Activated CD4-positive, alpha-beta T cell treated with anti-CD3 and anti-CD28 coated beads, Interleukin-2, amount 50 U/mL, for 1 hour (primary cell): ENCODE measurements around the gene PKIG.
"Not testable (repeated sequence)": the region's sequence is repeated elsewhere in the genome, so short reads cannot be mapped to it uniquely, and the experiment has no call there.

Experiments used
- DNase-seq: peaks from one replicate; pipeline ENCODE4 v3.0.0-alpha.2; 2020

PKIG gene

GRCh38 chr20:44572551-44573500, 9.6 kb upstream of the PKIG start:
- no peak for DNase-seq

GRCh38 chr20:44573501-44573869, 8.9 kb upstream of the PKIG start:
- no peak for DNase-seq

GRCh38 chr20:44574372-44574771, 8.0 kb upstream of the PKIG start:
- DNase-seq, result no peak

- no peak for DNase-seq
Observed at GRCh38 chr20:44576297-44576696, 6.1 kb upstream of the PKIG start.

GRCh38 chr20:44579313-44580081, 2.9 kb upstream of the PKIG start:
- no peak for DNase-seq

GRCh38 chr20:44580581-44581268, 1.7 kb upstream of the PKIG start:
- DNase-seq, result no peak

GRCh38 chr20:44581515-44581914, 864 bp upstream of the PKIG start:
- DNase-seq, result no peak

- DNase-seq, result no peak
Observed at GRCh38 chr20:44583157-44583556, 778 bp downstream of the PKIG start.

GRCh38 chr20:44584162-44584561, 1.8 kb downstream of the PKIG start:
- DNase-seq, result no peak

GRCh38 chr20:44585057-44585963, 2.9 kb downstream of the PKIG start:
- no peak for DNase-seq

GRCh38 chr20:44586289-44586911, 4.0 kb downstream of the PKIG start:
- no peak for DNase-seq

- DNase-seq, result no peak
Observed at GRCh38 chr20:44587035-44587980, 4.9 kb downstream of the PKIG start.

- DNase-seq, result not testable (repeated sequence)
Observed at GRCh38 chr20:44588321-44588720, 5.9 kb downstream of the PKIG start.

- no peak for DNase-seq
Observed at GRCh38 chr20:44589537-44589936, 7.2 kb downstream of the PKIG start.

GRCh38 chr20:44590980-44591778, 8.8 kb downstream of the PKIG start:
- no peak for DNase-seq

- DNase-seq, result no peak
Observed at GRCh38 chr20:44592366-44592765, 10.0 kb downstream of the PKIG start.

- no peak for DNase-seq
Observed at GRCh38 chr20:44593751-44594150, 11.4 kb downstream of the PKIG start.

- DNase-seq, result no peak
Observed at GRCh38 chr20:44594730-44595129, 12.4 kb downstream of the PKIG start.

- no peak for DNase-seq
Observed at GRCh38 chr20:44596010-44596409, 13.6 kb downstream of the PKIG start.

GRCh38 chr20:44596876-44597275, 14.5 kb downstream of the PKIG start:
- DNase-seq, result no peak
